GM23248 (cell line): ENCODE measurements around the gene FAM156A.

Experiments used
- EZH2 ChIP-seq: fragments of 200-600 bp; sonication (generic); IDR thresholded peaks from 2 replicates; pipeline ENCODE4 v1.6.1; 2018; ENCODE audit warnings: antibody characterized with exemption, mild to moderate bottlenecking; ENCODE audit not compliant: insufficient read depth, poor library complexity, severe bottlenecking
- EZH2phosphoT487 ChIP-seq: fragments of 200-600 bp; sonication (generic); IDR thresholded peaks from 2 replicates; pipeline ENCODE4 v1.6.1; 2018; ENCODE audit warnings: antibody characterized with exemption, moderate library complexity, mild to moderate bottlenecking, low read depth; ENCODE audit not compliant: insufficient read depth

DNA sequence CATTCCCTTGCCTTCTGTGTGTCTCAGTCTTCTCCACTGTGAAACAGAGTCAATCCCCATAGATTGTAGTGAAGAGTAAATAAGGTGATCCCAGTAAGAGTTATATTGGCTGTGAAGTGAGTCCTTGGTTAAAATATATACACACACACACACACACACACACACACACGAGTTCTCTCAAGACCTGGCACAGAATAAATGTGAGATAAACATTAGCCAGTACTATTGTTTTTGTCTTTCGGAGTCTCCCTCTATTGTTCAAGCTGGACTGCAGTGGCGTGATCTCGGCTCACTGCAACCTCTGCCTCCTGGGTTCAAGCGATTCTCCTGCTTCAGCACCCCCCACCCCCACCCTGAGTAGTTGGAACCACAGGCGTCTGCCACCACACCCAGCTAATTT is 44.8 kb upstream of the FAM156A start:
- TF ChIP-seq EZH2, result no peak
- no peak for TF ChIP-seq EZH2phosphoT487
